Jurkat, Clone E6-1 (cell line): ENCODE measurements around the gene OSBP2.

Experiments
- DNase-seq: peaks from one replicate; pipeline ENCODE4 v3.0.0-alpha.2; 2011; ENCODE audit warnings: low read depth, low spot score
- H3K4me3 ChIP-seq: 2 replicates; pipeline ENCODE4 v1.5.1; 2011; ENCODE audit warnings: mild to moderate bottlenecking, low read length, control low read depth, moderate library complexity

OSBP2 gene

GRCh38 chr22:30872285-30873041, 177.8 kb downstream of the OSBP2 start:
- DNase-seq = no peak
- H3K4me3 ChIP-seq = no peak overlapping the region

- DNase-seq = no peak
- H3K4me3 ChIP-seq = no peak overlapping the region
Observed at GRCh38 chr22:30873086-30873650, 178.5 kb downstream of the OSBP2 start.

DNA sequence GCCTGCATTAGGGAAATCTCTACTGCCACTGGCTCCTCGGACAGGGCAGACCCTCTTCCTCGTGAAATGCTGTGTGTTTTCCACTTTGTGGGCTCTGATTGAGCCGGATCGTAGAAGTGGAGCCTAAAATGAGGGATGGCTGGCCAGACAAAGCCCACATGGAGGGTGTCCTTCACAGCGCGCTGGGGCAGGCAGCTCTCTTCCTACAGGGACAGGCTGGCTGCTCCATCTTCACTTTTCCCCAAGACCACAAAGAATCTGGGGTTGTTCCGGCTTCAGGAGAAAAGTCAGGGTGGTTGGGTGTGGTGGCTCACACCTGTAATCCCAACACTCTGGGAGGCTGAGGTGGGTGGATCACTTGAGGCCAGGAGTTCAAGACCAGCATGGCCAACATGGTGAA, 179.0 kb downstream of the OSBP2 start:
- no peak overlapping the region for H3K4me3 ChIP-seq
- DNase-seq = no peak

DNA sequence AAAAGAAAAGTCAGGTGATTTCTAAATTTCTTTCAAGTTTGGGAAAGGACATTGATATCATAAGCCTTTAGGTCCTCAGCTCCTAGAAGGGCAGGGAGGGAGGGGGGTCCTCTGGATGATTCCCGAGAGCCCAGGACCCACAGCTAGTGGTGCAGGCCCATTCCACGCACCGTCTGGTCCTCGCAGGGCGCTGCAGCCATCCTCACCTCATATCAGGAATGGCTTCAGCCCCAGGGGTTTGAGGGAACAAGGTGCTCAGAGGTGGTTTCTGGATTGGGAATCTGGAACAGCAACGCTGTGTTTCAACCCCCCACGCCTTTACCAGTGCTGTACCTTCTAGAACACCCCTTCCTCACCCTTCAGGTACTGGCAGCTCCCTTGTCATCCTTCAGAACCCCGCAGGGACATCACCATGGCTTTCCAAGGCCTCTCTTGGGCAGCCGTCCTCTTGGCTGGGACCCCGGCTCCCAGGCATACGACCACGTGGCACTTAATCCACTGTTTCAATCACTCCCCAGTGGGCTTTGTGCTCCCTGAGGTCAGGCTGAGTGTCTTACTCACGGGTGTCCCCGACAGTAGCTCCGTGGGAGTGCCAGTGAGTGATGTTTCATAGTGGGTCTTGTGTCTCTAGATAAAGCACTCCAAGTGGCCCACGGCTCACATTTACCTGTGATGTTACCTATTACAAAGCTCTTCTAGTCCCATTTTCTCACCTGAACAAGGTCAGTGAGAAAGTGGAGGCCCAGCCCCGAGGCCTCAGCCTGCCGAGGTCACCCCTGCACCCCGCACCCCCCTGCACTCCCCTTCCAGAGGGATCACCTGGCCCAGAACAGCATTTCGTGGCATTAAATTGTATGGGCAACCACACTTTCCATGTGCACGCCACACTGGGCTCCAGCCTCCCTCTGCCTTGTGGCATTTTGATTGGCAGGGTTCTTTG, 180.0 kb downstream of the OSBP2 start:
- H3K4me3 ChIP-seq = no peak overlapping the region
- DNase-seq = no peak

- DNase-seq = no peak
- H3K4me3 ChIP-seq = no peak overlapping the region
Observed at GRCh38 chr22:30875481-30876215, 181.0 kb downstream of the OSBP2 start.

DNA sequence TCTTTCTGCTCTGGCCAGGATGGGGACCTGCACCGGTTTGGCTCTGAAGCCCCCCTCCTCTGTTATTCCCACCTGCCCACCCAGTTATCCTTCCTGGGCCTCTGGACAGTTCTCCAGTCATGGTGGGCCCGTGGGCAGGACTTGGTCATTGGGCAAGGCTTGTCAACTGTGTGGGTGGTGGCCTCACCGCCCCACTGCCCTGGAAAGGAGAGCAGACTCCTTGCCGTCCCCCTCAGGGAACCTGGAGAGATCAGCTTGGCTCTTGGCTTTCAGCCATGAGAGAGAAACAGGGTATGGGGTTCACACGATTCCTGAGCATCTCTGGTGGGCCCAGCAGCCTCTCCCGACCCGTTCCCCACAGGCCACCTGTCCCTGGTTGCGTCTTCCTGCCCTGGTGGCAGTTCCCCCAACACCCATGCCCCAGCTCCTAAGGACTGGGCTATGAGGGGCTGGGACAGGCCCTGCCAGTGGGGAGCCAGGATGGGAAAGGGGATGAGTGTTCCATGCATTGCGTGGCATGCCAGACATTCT, 181.6 kb downstream of the OSBP2 start:
- no peak overlapping the region for H3K4me3 ChIP-seq

DNA sequence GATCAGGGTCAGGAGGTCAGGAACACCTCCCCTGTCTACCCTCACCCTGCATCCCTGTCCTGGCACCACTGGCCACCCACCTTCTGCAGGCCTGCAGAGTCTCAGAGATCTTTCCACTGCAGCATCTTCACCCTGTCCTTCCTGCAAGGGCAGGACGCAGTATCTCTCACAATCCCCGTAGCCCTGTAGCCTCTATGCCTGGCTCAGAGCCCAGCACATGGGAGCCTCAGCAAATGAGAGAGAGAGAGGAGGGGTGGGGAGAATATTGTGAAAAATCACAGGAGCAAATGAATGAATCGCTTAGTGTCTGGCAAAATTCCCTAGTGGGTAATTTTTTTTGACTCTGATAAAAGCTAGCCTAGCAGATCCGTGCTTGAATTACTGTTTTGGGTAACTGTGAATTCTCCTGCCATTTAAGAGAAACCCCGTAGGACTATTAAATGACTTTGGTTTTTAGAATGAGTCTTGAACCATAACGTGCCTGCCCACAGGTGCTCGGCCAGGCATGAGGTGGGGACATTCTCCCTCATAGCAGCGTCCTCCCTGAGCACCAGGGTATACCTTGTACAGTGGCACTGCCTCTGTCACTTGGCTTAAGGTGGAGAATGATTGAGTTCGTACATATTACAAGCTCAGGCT, 182.4 kb downstream of the OSBP2 start:
- H3K4me3 ChIP-seq = no peak overlapping the region
- no peak for DNase-seq

More for the DNA sequence above, 181.6 kb downstream of the OSBP2 start:
- no peak for DNase-seq

- H3K4me3 ChIP-seq = no peak overlapping the region
- no peak for DNase-seq
Observed at GRCh38 chr22:30877662-30878515, 183.2 kb downstream of the OSBP2 start.

DNA sequence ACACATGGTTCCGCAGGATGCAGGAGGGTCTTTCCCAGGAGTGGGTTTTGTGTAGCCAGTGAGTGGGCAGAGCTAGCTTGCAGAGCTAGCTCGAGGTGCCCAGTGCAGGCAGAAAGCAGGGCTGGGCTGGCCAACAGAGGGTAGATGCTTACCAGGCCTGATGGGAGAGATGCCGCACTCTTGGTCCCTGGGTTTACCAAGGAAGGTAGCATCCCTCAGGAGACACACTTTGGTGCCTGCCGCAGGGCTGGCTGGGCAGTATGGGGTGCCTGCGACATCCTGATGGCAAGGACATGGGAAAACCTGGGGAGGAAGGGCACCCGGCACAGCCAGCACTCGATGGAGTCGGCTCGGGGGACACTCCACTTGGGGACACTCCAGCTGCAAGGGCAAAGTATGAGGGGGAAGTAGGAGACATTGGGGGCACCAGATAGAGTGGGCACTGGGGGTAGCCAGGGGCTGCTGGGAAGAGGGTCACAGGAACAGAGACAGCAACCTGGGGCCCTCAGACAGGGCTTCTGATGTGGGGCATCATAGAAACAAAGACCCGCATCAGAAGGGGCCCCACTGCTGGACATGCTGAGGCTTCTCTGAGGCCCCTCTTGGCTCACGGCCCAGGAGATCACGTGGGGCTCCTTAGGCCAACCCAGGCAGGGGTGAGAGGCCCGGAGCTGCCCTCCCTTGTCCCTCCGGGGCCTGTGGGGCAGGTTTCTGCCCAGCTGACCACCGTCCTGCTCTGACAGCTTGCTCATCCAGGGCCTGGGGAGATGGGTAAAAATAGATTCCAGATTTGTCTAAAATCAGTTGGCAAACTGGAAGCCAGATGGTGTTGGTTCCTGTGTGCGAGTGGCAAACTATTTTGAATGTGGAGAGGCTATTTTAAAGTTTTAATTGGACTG, 184.1 kb downstream of the OSBP2 start:
- no peak overlapping the region for H3K4me3 ChIP-seq

GRCh38 chr22:30879415-30879797, 184.7 kb downstream of the OSBP2 start:
- no peak overlapping the region for H3K4me3 ChIP-seq
- no peak for DNase-seq

More for the DNA sequence above, 184.1 kb downstream of the OSBP2 start:
- no peak for DNase-seq

GRCh38 chr22:30880181-30880601, 185.5 kb downstream of the OSBP2 start:
- no peak for DNase-seq
- no peak overlapping the region for H3K4me3 ChIP-seq

DNA sequence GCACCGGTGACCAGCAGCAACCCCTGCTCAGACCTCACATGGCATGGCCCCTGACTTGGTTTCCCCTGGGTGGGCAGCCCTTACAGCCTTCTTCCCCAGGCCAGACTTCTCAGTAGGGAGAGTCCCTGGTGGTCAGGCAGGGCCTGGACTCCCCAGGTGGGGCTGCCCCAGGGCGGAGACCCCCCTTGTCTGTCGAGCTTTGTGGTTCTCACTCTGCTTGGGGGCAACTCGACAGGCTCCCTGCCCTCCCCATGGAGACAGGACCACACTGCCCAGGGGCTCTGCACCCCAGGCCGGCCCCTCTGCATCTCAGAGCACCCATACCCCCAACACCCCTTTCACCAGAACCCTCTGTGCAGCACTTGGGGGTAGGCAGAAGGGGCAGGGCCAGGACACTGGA, 186.2 kb downstream of the OSBP2 start:
- no peak overlapping the region for H3K4me3 ChIP-seq
- DNase-seq = no peak

DNA sequence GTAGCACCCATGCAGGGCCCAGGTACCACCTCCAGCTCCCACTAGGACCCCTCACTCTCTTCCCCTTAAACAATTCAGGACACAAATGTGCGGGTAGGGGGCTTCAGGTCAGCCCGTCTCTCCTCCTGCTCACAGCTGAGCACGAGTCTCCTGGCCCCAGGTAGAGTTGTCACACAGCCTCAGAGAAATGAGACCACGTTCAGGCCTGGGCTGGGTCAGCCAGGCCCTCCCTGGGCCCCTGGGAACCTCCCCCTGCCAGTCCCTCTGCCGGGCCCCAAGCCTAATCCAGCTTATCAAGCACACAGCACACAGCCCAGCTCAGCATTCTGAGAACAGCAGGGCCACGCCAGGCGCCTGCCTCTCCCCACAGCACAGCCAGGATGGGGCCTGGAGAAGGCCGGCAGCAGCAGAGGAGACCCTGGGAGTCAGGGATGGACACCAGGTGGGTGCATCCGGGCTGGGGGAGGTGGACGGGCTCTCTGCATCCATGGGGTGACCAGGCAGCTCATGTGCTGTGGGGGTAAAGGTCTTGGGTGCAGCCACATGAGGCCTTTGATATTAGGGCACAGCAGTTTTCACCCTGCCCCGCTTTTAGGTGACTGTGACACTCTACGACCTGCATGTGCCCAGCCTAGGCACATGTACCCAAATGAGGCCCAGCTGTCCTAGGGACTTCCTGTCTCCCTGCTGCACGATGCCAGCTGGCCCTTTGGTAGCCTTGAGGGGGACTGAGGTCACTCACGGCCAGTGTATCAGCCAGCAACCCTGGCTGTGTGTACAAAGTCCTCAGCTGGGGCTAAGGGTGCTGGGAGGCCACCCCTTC, 186.9 kb downstream of the OSBP2 start:
- DNase-seq = no peak
- no peak overlapping the region for H3K4me3 ChIP-seq

DNA sequence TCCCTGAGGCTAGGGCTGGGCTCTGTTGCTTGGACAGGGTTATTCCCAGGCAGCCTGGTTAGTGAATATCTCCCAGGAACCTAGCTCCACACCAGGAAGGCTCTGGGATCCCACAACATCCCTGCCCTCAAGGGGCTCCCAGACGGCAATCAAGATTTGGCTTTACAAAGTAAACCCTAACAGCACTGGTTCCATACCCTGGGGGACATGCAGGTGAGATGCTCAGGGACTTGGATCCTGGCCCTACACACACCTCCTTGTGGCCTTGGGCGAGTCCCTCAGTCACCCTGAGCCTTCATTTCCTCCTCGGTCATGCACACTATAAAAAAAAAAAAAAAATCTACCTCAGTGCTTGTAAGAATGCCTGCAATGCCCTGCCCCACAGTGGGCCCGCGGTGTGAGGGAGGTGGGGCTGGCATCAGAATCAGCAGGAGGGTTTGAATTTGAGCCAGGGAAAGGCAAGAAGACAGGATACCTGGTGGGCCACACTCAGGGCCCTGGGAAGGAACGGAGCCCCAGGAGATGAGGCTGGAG, 187.6 kb downstream of the OSBP2 start:
- H3K4me3 ChIP-seq = no peak overlapping the region
- DNase-seq = no peak

- DNase-seq = no peak
- no peak overlapping the region for H3K4me3 ChIP-seq
Observed at GRCh38 chr22:30882974-30883533, 188.4 kb downstream of the OSBP2 start.
